ENCODE data around the gene LDLRAD2.

LDLRAD2 gene

DNA sequence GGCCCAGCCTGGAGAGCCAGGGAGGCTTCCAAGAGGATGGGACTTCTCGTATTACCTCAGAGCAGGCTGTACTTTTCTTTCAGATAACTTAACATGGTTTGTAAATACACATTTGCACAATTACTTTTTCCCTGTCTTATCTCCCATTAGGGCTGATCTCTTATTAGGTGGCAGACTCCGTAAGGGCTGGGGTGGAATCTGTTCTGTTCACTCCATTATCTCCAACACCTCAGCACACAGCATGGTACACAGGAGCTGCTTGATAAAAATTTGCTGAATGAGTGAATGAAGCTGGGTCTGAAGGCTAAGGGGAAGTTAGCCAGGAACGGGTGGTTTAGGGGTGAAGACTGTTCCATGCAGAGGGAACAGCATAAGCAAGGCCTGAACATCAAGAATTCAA is 48.9 kb downstream of the LDLRAD2 start:
- DNase-seq = no peak

DNA sequence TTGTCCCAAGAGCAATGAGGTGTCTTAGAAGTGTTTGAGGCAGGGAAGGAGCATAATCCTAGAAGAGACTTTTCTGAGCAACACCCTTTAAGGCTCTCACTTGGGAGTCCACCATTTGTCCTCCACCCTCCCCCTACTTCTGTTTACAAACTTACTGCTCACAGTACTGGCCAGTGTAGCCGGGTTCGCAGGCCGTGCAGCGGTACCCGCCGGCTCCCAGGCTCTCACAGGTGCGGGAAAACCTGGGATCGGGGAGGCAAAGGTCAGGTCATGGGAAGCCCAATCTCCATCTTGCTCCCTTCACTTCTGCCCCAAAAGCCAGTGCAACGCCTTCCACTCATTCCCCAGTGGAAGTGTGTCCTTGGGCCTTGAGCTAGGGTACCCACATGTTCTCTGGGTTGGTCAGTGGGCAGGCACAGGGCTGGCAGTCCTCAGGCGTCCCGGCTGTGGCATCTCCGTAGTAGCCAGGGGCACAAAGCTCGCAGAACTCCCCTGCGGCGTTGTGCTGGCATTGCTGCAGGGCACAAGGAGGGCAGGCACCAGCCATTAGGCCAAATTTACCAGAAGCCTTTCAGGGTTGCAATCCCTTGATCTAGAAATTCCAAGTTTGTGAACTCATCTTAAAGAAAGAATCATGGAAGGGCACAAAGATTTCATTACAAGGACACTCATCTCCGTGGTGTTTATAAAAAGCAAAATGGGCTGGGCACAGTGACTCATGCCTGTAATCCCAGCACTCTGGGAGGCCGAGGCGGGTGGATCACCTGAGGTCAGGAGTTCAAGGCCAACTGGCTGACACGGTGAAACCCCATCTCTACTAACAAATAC is 49.8 kb downstream of the LDLRAD2 start:
- no peak for DNase-seq

DNA sequence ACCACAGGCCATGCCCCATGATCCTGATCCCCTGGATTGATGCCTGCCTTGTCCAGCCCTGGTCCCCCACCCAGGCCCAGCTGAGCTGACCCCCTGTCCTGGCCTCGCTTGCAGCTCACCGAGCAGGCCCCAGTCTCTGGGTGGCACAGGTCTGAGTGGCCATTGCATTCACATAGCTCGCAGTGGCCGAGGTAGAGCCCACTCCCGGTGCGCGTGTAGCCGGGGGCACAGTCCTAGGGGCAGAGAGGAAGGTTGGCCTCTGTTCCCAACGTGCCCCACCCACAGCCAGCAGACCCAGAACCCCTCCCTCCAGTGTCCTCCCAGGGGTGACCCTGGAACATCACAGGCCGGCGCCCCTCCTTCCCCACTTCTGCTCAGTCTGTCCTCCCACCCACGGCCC is 51.9 kb downstream of the LDLRAD2 start:
- no peak for DNase-seq

DNA sequence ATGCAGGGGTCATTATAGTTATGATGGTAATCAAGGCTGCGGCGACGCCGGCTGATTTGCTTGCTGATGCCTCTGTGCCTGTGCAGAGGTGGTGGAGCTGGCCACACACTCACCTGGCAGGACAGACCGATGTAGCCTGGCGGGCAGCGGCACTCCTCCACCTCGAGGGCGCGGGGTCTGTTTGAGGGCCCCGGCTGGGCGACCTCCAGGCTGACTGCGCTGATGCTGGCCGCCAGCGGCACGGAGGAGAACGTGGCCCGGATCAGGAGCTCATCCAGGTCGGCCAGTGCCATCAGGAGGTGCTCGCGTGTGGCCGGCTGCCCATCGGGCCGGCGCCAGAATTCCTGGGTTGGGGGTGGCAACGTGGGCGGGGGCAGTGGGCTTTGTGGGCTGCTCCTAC is 52.7 kb downstream of the LDLRAD2 start:
- no peak for DNase-seq

DNA sequence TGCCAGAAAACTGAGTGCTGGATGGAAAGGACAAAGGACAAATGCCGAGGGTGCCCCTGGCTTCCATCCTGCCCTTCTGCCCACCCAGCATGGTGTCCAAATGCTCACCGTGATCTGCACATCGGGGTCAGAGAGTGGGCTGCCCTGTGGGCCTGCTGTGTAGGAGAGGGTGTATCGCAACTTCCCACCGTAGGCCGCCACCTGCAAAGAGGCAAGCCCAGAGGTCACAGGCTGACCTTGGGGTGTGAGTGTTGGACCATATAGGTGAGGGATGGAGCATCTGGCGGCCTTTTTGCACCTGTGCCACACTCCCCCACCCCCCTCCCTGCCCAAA is 53.5 kb downstream of the LDLRAD2 start:
- DNase-seq = no peak

DNA sequence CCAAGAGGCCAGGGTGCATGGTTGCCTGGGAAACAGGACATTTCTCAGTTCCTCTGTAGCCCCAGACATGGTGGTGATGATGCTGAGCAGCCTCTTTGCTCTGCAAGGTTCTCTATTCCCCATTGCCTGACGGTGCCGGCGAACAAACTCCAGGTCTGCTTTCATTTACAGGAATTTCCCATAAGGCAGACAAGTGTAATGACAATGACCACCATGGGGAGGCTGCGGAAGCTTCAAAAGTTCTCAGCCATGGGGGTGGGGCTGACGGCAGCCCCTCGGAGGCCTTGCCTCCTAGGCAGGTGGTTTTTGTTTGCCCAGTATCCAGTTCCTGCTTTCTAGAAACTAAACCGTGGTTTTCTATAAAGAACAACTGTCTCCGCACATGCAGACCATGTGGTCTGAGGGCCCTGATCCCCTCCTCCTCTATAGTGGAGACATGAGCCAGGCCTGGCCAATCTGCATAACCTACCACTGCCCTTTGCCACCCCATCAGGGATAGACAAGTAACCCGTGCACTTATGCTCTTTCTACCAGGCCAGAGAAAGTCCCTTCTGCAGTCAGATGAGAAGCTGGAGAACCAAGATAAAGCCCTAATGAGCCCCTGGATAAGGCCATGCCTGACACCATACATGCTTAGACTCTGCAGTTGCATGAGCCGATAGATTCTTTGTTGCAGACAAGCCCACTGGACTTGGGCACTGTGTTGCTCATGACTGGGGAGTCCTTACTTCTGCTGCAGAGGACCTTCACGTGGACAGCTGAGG is 54.1 kb downstream of the LDLRAD2 start:
- no peak for DNase-seq

DNA sequence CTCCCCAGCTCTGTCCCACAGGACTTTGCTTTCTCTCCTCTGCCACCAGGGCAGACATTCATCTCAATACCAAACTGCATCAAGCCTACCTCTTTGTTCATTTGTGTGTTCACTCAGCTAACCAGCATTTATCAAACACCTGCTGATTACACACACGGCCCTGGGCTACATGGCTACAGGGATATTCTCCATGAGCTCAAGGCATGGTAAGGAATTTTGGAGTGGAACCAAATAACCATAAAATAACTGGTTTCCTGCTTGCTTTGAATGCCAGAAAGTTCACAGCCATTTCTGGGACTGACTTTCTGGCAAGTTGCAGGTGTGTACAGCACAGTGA is 54.6 kb downstream of the LDLRAD2 start:
- DNase-seq = no peak

DNA sequence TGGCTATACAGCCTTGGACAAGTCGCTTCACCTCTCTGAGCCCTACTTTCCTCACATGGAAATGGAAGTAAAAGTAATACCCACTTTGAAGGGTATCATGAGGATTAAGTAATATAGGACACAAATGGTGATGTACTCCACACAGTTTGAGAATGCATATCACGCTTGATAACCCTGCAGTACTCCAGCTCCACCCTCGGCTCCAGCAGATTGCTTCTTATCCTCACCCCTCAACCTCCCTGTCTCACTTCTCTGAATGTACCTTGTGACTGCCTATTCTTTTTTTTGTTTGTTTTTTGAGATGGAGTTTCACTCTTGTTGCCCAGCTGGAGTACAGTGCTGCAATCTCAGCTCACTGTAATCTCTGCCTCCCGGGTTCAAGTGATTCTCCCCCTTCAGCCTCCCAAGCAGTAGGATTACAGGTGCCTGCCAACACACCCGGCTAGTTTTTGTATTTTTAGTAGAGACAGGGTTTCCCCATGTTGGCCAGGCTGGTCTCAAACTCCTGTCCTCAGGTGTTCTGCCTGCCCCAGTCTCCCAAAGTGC is 55.5 kb downstream of the LDLRAD2 start:
- no peak for DNase-seq

DNA sequence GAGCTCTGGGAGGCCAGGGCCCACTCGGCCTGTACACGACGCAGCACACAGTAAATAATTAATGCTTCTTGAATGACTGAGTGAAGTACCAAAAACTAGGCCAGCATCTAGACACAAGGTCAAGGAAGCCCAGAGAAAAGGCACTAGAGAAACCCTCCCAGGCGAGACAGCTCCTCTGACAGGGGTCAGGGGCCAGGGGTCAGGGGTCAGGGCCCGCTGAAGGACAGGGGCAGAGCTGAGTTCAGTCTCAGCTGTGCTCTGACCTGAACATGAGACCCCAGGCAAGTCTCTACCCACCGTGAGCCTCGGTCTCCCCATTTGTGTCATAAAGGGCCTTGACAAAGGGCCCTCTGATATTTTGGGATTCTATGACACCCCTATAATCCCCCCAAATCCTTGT is 56.4 kb downstream of the LDLRAD2 start:
- no peak for DNase-seq

DNA sequence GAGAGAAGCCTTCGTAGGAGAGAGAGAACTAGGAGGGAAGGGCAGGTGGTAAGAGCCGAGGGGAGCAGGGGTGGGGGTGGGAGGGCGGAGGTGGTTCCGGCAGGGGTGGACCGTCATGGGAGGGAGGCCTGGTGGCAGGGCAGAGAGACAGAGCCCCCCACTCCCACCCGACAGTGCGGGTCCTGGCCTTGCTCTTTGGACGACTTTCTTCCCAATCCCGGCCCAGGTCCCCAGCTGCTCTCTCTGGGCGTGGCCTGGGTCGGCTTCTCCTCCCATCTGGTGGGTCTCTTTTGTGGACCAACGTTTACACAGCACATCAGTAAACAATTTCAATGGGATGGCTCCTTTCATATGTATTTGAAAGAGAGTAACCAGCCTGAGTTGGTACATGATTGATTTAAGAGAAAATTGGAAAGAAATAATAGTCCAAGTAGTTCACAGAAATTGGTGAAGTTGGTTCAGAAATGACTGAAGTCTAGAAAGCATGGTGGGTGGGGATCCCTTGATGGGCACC is 56.9 kb downstream of the LDLRAD2 start:
- DNase-seq = no peak

DNA sequence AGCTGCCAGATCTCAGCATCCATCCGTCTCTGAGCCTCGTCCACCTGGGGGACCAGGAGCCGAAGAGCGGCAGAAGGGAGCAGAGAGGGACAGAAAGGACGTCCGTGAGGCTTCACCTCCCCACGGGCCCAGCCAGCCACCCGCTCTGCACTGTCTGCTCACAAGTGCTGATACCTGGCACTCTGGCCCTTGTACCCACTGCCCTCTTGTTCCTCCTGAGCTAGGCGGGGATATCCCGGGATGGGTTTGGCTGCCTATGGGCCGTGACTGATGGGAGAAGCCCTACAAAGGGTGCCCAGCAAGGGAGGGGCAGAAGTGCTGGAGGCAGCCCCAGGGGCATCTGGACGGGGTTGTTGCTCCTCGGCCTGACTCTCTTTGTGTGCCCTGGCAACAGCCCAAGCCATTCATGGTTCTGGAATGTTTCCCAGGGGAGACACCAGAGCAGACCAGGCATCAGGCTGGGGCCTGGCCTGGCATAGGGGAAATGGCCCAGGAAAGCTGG is 57.6 kb downstream of the LDLRAD2 start:
- peak in 46 of 51 donors; percentile 3 to 77 (median 43) for DNase-seq

DNA sequence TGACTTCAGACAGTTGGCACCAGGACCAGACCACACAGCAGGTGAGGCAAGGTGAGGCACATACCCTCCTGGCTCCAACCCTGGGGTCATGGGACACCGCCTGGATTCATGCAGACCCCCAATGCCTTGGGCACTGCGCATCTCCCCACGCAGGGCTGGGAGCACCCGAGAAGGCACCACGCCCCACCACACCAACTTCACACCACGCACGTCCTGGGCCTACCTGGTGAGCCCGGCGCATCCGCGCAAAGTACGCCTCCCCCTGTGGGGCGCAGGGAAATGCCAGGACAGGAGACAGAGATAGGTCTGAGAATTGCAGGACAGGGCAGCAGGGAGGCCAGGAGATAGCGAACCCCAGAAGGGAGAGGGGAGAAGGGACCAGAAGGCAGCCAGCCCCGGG is 58.5 kb downstream of the LDLRAD2 start:
- no peak for DNase-seq

DNA sequence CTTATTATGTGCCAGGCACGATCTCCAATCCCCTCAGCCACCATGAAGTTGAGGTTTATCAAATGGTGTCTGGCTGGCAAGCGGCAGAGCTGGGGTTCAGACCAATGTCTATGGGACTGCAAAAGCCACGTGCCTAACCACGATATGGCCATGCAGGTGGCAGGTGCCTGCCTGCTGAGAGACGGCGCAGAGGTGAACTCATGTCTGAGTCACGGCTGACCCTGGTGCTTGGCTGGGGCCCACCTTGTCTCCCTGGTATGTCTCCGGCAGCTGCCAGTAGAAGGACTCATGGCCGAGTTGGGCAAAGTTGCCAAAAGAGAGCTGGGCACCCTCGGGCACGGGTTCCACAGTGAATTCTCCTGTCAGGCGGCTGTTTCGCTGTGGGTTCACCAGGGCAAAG is 59.9 kb downstream of the LDLRAD2 start:
- DNase-seq = no peak

DNA sequence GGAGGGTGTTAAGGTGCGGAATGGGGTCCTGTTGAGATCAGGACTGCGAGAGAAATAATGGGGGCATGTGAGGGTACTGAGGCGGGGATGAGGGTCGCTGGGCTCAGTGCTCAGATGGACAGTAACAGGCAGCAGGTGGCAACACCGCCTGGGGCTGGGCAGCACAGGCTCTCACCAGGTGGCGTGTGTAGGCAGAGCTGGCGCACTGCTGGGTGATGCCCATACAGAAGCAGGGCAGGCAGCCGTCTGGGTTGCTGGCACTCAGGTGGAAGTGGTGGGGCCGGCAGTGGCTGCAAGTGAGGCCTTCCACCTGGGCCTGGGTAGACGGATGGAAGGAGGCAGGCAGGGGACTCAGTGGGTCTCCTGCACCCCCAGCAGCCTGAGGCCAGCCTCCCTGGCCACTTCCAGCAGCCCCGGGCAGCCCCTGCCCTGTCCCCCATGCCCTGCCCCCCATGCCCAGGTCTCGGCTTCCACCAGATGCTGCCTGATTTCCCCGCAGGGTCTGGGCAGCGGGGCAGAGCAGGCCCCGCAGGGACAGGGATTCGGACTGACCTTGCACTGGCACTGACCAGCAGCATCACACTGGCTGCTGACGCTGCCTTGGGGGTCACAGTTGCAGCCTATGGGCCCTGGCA is 60.5 kb downstream of the LDLRAD2 start:
- DNase-seq = no peak

DNA sequence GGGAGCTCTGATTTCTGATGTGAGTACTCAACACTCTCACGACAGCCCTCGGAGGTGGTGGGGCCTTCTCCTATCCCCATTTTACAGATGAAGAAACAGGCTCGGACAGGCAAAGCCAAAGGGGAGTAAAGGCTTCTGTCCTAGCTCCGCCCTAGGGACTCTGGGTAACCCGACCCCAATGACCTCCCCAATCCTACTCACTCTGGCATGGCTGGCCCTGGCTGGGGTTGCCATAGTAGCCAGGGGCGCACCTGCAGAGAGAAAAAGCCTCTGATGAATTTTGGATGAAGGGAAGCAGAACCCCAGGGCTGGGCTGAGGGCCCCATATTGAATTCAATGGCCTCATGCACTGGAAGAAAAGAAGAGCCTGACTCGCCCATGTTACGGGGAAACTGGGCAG is 61.1 kb downstream of the LDLRAD2 start:
- no peak for DNase-seq

DNA sequence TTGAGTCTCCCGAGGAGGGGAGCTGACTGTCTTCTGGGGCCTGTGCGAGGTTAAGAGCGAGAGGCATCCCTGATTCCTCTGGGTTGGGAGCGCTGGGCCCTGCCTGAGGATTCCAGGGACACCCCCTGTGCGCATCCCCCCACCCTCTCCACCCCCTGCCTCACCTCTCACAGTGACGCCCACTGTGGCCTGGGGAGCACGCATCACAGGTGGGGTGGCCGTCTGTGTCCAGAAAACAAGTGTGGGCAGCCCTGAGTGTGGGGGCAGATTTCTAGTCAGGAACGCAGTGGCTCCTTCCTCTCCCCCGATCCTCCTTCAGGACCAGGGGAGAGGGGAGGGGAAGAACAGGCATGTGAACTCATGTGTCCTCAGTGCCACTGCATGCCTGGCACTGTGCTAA is 61.7 kb downstream of the LDLRAD2 start:
- DNase-seq = no peak

DNA sequence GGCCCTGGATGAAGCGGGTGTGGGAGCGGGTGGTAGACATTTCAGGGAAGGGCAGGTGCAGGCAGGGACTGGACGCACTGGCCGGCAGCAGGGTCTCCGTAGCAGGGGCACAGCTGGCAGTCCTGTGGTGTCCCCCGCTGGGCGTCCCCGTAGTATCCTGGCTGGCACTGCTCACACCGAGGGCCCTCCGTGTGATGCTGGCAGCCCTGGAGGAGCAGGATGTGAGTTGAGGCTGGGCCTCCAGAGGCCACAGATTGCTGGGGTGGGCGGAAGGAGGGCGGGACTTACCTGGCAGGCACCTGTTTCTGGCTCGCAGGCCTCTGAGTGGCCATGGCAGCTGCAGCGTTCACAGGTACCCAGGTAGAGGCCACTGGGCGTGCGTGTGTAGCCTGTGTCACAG is 62.3 kb downstream of the LDLRAD2 start:
- no peak for DNase-seq

Data from hypothalamus (tissue), 51 donors.